ENCODE results near the gene SVOPL.

Gene SVOPL

DNA sequence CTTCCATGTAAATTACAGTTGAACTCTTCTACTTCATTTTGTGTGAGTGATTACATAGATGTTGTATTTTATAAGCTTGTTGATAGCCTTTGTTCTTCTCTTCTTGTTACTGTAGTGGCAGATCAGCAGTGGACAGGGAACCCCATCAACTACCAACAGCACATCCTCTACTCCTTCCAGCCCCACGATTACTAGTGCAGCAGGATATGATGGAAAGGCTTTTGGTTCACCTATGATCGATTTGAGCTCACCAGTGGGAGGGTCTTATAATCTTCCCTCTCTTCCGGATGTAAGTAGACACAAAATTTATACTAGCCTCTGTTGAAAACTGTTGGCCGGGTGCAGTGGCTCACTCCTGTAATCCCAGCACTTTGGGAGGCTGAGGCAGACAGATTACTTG, 130.4 kb downstream of the SVOPL start:
- TF ChIP-seq, protein P1, sequence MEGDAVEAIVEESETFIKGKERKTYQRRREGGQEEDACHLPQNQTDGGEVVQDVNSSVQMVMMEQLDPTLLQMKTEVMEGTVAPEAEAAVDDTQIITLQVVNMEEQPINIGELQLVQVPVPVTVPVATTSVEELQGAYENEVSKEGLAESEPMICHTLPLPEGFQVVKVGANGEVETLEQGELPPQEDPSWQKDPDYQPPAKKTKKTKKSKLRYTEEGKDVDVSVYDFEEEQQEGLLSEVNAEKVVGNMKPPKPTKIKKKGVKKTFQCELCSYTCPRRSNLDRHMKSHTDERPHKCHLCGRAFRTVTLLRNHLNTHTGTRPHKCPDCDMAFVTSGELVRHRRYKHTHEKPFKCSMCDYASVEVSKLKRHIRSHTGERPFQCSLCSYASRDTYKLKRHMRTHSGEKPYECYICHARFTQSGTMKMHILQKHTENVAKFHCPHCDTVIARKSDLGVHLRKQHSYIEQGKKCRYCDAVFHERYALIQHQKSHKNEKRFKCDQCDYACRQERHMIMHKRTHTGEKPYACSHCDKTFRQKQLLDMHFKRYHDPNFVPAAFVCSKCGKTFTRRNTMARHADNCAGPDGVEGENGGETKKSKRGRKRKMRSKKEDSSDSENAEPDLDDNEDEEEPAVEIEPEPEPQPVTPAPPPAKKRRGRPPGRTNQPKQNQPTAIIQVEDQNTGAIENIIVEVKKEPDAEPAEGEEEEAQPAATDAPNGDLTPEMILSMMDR (conservative IDR thresholded peaks at IDR 0.05) = no peak
- no peak overlapping the region; the same call in 1 of the 2 replicates for H3K27ac ChIP-seq

- TF ChIP-seq, protein P1 (conservative IDR thresholded peaks at IDR 0.05) = no peak
- H3K27ac ChIP-seq = peak overlapping the region; percentile 43; the same call in 1 of the 2 replicates
Observed at GRCh38 chr7:138569418-138569817, 131.7 kb downstream of the SVOPL start.

DNA sequence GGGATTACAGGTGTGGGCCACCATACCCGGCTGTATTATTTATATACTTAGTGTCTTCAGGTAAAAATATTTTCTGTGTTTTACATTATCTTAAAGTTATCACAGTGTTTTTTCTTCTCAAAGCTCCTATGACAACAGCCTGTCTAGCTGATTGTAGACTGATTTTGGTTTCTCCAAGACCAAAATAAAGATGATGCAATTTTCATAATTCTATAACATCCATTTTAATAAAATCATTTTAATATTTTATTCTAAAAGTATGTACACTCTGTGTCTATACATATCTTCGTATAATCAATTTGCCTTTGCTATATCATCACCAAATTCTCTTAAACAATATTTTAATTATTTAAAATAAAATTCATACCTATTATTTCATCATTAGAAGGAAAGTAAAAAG, 132.5 kb downstream of the SVOPL start:
- H3K27ac ChIP-seq = peak overlapping the region; percentile 43; the same call in 1 of the 2 replicates
- TF ChIP-seq, protein P1 (conservative IDR thresholded peaks at IDR 0.05) = no peak

- TF ChIP-seq, protein P1 (conservative IDR thresholded peaks at IDR 0.05) = no peak
- peak overlapping the region; percentile 92 for H3K27ac ChIP-seq
Observed at GRCh38 chr7:138565451-138566114, 135.6 kb downstream of the SVOPL start.

GRCh38 chr7:138565071-138565450, 136.1 kb downstream of the SVOPL start:
- TF ChIP-seq, protein P1 (conservative IDR thresholded peaks at IDR 0.05) = no peak
- peak overlapping the region; percentile 92 for H3K27ac ChIP-seq

DNA sequence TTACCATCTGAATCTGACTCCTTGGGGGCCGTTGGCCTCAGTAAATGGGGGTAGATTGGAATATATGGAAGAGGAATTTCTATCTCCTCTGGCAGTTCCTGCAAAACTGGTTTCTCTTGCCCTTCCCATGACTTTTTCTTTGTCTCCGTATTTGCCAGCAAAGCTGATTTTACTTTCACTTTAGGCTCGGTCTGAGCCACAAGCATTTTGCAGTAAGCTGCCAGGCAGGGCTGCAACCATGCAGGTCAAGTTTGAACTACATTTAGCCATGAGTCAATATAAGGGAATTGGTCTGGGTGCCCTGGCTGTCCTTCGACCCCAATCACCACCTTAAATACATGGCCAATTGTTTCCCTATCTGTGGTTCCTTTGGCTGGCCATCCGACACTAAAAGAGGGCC, 136.8 kb downstream of the SVOPL start:
- TF ChIP-seq, protein P1 (conservative IDR thresholded peaks at IDR 0.05) = no peak
- peak overlapping the region; percentile 92 for H3K27ac ChIP-seq

- peak overlapping the region; percentile 92 for H3K27ac ChIP-seq
- TF ChIP-seq, protein P1 (conservative IDR thresholded peaks at IDR 0.05) = no peak
Observed at GRCh38 chr7:138563808-138564207, 137.4 kb downstream of the SVOPL start.
